Mammary epithelial cell (primary cell): ENCODE measurements around the gene MCEE.

ENCODE experiments used
- EZH2 ChIP-seq: IDR thresholded peaks from 2 replicates; pipeline ENCODE4 v1.6.1; 2012; ENCODE audit warnings: low read length, inconsistent platforms, borderline replicate concordance
- TF ChIP-seq, protein P1 (sequence below), 2 donors: IDR thresholded peaks in 1 of 2; conservative IDR thresholded peaks in 1 of 2; 2 replicates each; pipeline ENCODE4 v1.5.1; 2011 to 2012; ENCODE audit warnings: inconsistent platforms in 2 of 2, low read length in 2 of 2, mild to moderate bottlenecking in 2 of 2, control low read depth in 1 of 2, low read depth in 1 of 2; ENCODE audit not compliant: insufficient read depth in 1 of 2; ENCODE audit errors: extremely low read depth in 1 of 2

DNA sequence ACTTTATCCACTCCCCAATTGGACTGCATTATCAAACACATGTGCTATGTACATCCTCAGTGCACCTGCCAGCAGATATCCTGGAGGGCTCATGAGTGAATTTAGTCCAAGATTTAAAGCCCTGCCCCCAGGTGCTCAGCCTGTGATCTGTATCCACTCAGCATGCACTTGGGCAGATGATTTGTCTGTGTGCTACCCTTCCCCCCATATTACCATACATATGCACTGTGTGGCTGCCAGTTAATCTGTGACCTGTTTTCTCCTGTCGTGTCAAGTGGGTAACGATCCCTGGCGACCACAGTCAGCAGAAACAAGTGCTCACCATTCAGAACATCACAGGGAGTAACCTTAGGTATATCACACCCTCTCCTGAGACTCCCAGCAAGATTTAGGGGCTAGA, 51.4 kb downstream of the MCEE start:
- TF ChIP-seq EZH2, result no peak
- TF ChIP-seq, protein P1, sequence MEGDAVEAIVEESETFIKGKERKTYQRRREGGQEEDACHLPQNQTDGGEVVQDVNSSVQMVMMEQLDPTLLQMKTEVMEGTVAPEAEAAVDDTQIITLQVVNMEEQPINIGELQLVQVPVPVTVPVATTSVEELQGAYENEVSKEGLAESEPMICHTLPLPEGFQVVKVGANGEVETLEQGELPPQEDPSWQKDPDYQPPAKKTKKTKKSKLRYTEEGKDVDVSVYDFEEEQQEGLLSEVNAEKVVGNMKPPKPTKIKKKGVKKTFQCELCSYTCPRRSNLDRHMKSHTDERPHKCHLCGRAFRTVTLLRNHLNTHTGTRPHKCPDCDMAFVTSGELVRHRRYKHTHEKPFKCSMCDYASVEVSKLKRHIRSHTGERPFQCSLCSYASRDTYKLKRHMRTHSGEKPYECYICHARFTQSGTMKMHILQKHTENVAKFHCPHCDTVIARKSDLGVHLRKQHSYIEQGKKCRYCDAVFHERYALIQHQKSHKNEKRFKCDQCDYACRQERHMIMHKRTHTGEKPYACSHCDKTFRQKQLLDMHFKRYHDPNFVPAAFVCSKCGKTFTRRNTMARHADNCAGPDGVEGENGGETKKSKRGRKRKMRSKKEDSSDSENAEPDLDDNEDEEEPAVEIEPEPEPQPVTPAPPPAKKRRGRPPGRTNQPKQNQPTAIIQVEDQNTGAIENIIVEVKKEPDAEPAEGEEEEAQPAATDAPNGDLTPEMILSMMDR (conservative IDR thresholded peaks at IDR 0.05 in 1 of 2, IDR thresholded peaks at IDR 0.05 in 1 of 2; ENCODE audit: extremely low read depth in 1 of 2, insufficient read depth in 1 of 2, low read depth in 1 of 2, low read length in 2 of 2), result no peak
